H1 (cell line): ENCODE data around the gene PRKN. TPM values are rescaled to one million over a fixed set of nuclear protein-coding genes. Genes with fewer than 3 reads are reported as not detected.

ENCODE experiments used
- CHD7 ChIP-seq: fragments of 300-600 bp; sonication (generic); IDR thresholded peaks from 2 replicates; pipeline ENCODE4 v1.7.1; 2012; ENCODE audit warnings: low read length, moderate library complexity, mild to moderate bottlenecking, inconsistent platforms; ENCODE audit not compliant: insufficient replicate concordance
- ZNF274 ChIP-seq: IDR thresholded peaks from 2 replicates; pipeline ENCODE4 v1.7.0; 2012; ENCODE audit warnings: low read length, borderline replicate concordance; ENCODE audit errors: extremely low read depth
- polyA plus RNA-seq, 7 experiments: library from polyadenylated mRNA; depleted of rRNA in 3 of 7; stranded (reverse) in 5 of 7; unstranded in 2 of 7; fragments of >200 nt in 5 of 7; fragments of 200-250 nt in 2 of 7; gene quantifications; 1 replicate in 5 of 7; 2 replicates in 1 of 7; 4 replicates in 1 of 7; pipeline versions ENCODE4 v1.2.1 to v1.2.3, GENCODE V29; 2011 to 2013; ENCODE audit warnings: missing spikeins in 2 of 7, mixed read lengths in 2 of 7
- total RNA-seq: library from RNA; stranded (reverse); fragmentation: NEBNext Ultra II Directional; extraction: Animal tissue kit (Norgen Biotek cat#: 25700); gene quantifications from 2 replicates; pipeline ENCODE4 v1.2.1, GENCODE V29; 2021

The PRKN gene
- total and polyA plus RNA-seq, 2 of the 8 experiments (the other 6 are each of a cell fraction or from before 2014, with no cell fraction given): 0.13 to 0.29 TPM

- TF ChIP-seq CHD7 (no peak), ZNF274 (no peak)
- TF ChIP-seq, all 59 proteins: peak for 0
Measured at GRCh38 chr6:161743509-161744178, 983.9 kb downstream of the PRKN start (continued).
